Neural cell (in vitro differentiated cells): ENCODE results near the gene CD6.

Experiments used
- EP300 ChIP-seq: fragments of 450-650 bp; conservative IDR thresholded peaks from 2 replicates; pipeline ENCODE4 v1.6.1; 2014; ENCODE audit warnings: antibody characterized with exemption, mild to moderate bottlenecking, moderate library complexity; ENCODE audit not compliant: poor library complexity, severe bottlenecking
- EZH2 ChIP-seq: fragments of 200-600, 300-800 bp; shearing (Covaris generic), sonication (generic); IDR thresholded peaks from 2 replicates; pipeline ENCODE4 v1.6.1; 2014; ENCODE audit warnings: antibody characterized with exemption, low read length, borderline replicate concordance, mild to moderate bottlenecking; ENCODE audit not compliant: insufficient read depth, poor library complexity, severe bottlenecking
- POLR2AphosphoS5 ChIP-seq: IDR thresholded peaks from 2 replicates; pipeline ENCODE4 v1.6.1; 2012
- RAD21 ChIP-seq: fragments of 450-650 bp; conservative IDR thresholded peaks from 2 replicates; pipeline ENCODE4 v1.6.1; 2014; ENCODE audit warnings: antibody characterized with exemption, mild to moderate bottlenecking, moderate library complexity
- TAF1 ChIP-seq: IDR thresholded peaks from 2 replicates; pipeline ENCODE4 v1.6.1; 2012; ENCODE audit warnings: low read depth
- TF ChIP-seq, protein P1 (sequence below): fragments of 450-650 bp; IDR thresholded peaks from 2 replicates; pipeline ENCODE4 v1.5.1; 2014; ENCODE audit warnings: antibody characterized with exemption, mild to moderate bottlenecking, moderate library complexity; ENCODE audit not compliant: poor library complexity, severe bottlenecking

GRCh38 chr11:60923326-60923725 is 48.2 kb upstream of the CD6 start:
- TF ChIP-seq EZH2 (no peak), EP300 (no peak), TAF1 (no peak), POLR2AphosphoS5 (no peak), RAD21 (no peak)
- TF ChIP-seq, protein P1, sequence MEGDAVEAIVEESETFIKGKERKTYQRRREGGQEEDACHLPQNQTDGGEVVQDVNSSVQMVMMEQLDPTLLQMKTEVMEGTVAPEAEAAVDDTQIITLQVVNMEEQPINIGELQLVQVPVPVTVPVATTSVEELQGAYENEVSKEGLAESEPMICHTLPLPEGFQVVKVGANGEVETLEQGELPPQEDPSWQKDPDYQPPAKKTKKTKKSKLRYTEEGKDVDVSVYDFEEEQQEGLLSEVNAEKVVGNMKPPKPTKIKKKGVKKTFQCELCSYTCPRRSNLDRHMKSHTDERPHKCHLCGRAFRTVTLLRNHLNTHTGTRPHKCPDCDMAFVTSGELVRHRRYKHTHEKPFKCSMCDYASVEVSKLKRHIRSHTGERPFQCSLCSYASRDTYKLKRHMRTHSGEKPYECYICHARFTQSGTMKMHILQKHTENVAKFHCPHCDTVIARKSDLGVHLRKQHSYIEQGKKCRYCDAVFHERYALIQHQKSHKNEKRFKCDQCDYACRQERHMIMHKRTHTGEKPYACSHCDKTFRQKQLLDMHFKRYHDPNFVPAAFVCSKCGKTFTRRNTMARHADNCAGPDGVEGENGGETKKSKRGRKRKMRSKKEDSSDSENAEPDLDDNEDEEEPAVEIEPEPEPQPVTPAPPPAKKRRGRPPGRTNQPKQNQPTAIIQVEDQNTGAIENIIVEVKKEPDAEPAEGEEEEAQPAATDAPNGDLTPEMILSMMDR, result no peak
